Esophagus squamous epithelium (tissue), 5 donors: ENCODE results near the gene NDC1. TPM values are rescaled to one million over a fixed set of nuclear protein-coding genes. Genes with fewer than 3 reads are reported as not detected.

Source experiments
- DNase-seq: peaks from one replicate; lab custom pipeline; 2025; lab: John Stamatoyannopoulos, UW
- H3K27ac ChIP-seq, 4 donors: fragments of 200-600 bp; sonication (generic); one replicate each; pipeline ENCODE4 v1.5.1; 2016 to 2019; ENCODE audit warnings: mild to moderate bottlenecking in 1 of 4
- H3K27me3 ChIP-seq, 4 donors: fragments of 200-600 bp; sonication (generic); 1 replicate in 3 of 4; 2 replicates in 1 of 4; pipeline versions ENCODE4 v1.5.1 to v1.6.0; 2017 to 2021; ENCODE audit warnings: antibody characterized with exemption in 1 of 4
- H3K36me3 ChIP-seq, 3 donors: fragments of 200-600 bp; sonication (generic); one replicate each; pipeline ENCODE4 v1.5.1; 2016 to 2019
- H3K4me1 ChIP-seq, 3 donors: fragments of 200-600 bp; sonication (generic); one replicate each; pipeline ENCODE4 v1.5.1; 2017 to 2019
- H3K4me3 ChIP-seq, 4 donors: fragments of 200-600 bp; sonication (generic); 1 replicate in 3 of 4; 2 replicates in 1 of 4; pipeline ENCODE4 v1.5.1; 2016 to 2019; ENCODE audit warnings: mild to moderate bottlenecking in 2 of 4, moderate library complexity in 1 of 4
- H3K9me3 ChIP-seq, 3 donors: fragments of 200-600 bp; sonication (generic); one replicate each; pipeline ENCODE4 v1.5.1; 2016 to 2019
- CTCF ChIP-seq, 6 experiments: fragments of 450-650 bp in 4 of 6; fragments of 200-600 bp in 2 of 6; sonication (generic) in 2 of 6; IDR thresholded peaks; one replicate each; pipeline ENCODE4 v1.5.1; 2016 to 2019; ENCODE audit warnings: antibody characterized with exemption in 6 of 6, mild to moderate bottlenecking in 4 of 6, moderate library complexity in 4 of 6
- POLR2A ChIP-seq, 4 donors: fragments of 450-650 bp; IDR thresholded peaks; one replicate each; pipeline ENCODE4 v1.6.1; 2017; ENCODE audit warnings: antibody characterized with exemption in 4 of 4, mild to moderate bottlenecking in 4 of 4, moderate library complexity in 3 of 4
- WGBS, 2 donors: methylation state at CpG; one replicate each; pipeline ENCODE4 v1.1.5; 2018; 5-methylcytosine and 5-hydroxymethylcytosine counted together
- intact Hi-C: fragments of 100-400 bp; cut with DNase I; formaldehyde crosslinking; loops from one replicate; pipeline ENCODE4 v1.15.0; 2022
- total RNA-seq, 4 donors: library from RNA; depleted of rRNA; stranded (reverse); fragments of >200 nt; gene quantifications; one replicate each; pipeline ENCODE4 v1.1.0, GENCODE V29; 2016
- donor health status: DM: yes; HTN: yes; CAD: no.

NDC1 gene
- total RNA-seq, 4 donors from 2014 or later: 7.2 to 29.1 (median 21.0) TPM

GRCh38 chr1:53731043-53731600 lies 107.0 kb downstream of the NDC1 start:
- Histone ChIP-seq H3K27me3 (peaks cover 0 to 53% (median 0%) of the 10 kb centered on the region in 4 donors), H3K27ac (no peak overlapping the region), H3K36me3 (no peaks in the 10 kb centered on the region), H3K4me3 (no peak overlapping the region), H3K9me3 (no peaks in the 10 kb centered on the region), H3K4me1 (no peaks in the 10 kb centered on the region)
- no peak for DNase-seq
- 84 to 93% methylated on average over 4 to 5 of the region's 10 CpGs for WGBS, 2 donors
- no peak for TF ChIP-seq POLR2A (IDR thresholded peaks at IDR 0.05)
- no peak for TF ChIP-seq CTCF (IDR thresholded peaks at IDR 0.05)
- intact Hi-C loops: no loop called here

GRCh38 chr1:53730224-53730865 lies 107.8 kb downstream of the NDC1 start:
- WGBS, 2 donors: 82 to 87% methylated on average over 12 of the region's 12 CpGs
- peaks cover 0 to 45% (median 0%) of the 10 kb centered on the region in 4 donors for H3K27me3 ChIP-seq
- DNase-seq: no peak
- intact Hi-C loops: no loop called here
- H3K4me3 ChIP-seq: no peak overlapping the region
- H3K36me3 ChIP-seq: no peaks in the 10 kb centered on the region
- TF ChIP-seq CTCF (IDR thresholded peaks at IDR 0.05): no peak
- TF ChIP-seq POLR2A (IDR thresholded peaks at IDR 0.05): no peak
- no peaks in the 10 kb centered on the region for H3K9me3 ChIP-seq
- H3K27ac ChIP-seq: no peak overlapping the region
- H3K4me1 ChIP-seq: no peaks in the 10 kb centered on the region

GRCh38 chr1:53729456-53730223 lies 108.5 kb downstream of the NDC1 start:
- no peak for TF ChIP-seq CTCF (IDR thresholded peaks at IDR 0.05)
- TF ChIP-seq POLR2A (IDR thresholded peaks at IDR 0.05): no peak
- Histone ChIP-seq H3K4me1 (no peaks in the 10 kb centered on the region), H3K27me3 (peaks cover 0 to 38% (median 0%) of the 10 kb centered on the region in 4 donors), H3K4me3 (no peak overlapping the region), H3K36me3 (no peaks in the 10 kb centered on the region), H3K9me3 (no peaks in the 10 kb centered on the region), H3K27ac (peak overlapping the region in 1 of 4 donors; percentile 6)
- WGBS, 2 donors: 76 to 83% methylated on average over 16 of the region's 16 CpGs
- DNase-seq: no peak
- intact Hi-C loops: no loop called here

GRCh38 chr1:53728702-53729455 lies 109.2 kb downstream of the NDC1 start:
- no peaks in the 10 kb centered on the region for H3K36me3 ChIP-seq
- 76 to 78% methylated on average over 17 of the region's 17 CpGs for WGBS, 2 donors
- intact Hi-C loops: no loop called here
- TF ChIP-seq POLR2A (IDR thresholded peaks at IDR 0.05) (no peak), CTCF (IDR thresholded peaks at IDR 0.05) (no peak)
- no peak overlapping the region for H3K27ac ChIP-seq
- DNase-seq: no peak
- no peak overlapping the region for H3K4me3 ChIP-seq
- H3K27me3 ChIP-seq: peaks cover 0 to 31% (median 0%) of the 10 kb centered on the region in 4 donors
- no peaks in the 10 kb centered on the region for H3K9me3 ChIP-seq
- no peaks in the 10 kb centered on the region for H3K4me1 ChIP-seq
